DMS153 treated with DMSO at 0.1 percent for 48 hours (cell line): ENCODE results near the gene RXRG.
"Not testable (repeated sequence)": the region's sequence is repeated elsewhere in the genome, so short reads cannot be mapped to it uniquely, and the experiment has no call there.

Experiments used
- DNase-seq: peaks from one replicate; lab custom pipeline; 2025; ENCODE audit not compliant: unreplicated experiment; lab: John Stamatoyannopoulos, UW

RXRG gene

DNA sequence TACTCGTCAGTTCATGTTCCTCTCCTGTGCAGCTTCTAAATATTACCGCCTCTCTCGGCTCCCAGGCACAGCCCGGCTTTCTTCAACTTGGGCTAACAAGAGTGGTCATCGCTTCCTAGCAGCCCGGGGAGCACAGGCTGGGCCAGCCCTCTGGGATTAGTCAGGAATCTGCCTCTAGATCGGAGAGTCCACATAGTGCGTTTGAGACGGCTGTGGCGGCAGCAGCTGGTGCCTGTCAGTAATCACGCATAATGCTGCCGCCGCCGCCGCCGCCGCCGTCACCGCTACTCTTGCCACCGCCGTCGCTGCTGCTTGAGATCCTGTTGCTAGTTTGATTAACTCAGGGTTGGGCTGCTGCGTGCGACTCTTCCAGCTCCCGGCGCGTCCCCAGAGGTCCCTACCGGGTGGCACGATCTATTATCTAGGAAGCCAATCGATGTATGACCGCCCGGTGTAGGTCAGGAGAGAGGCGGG is at the start of gene RXRG:
TSS of gene RXRG (minus strand) at position 230 of the 474 bp plus-strand sequence. CDS start 233 bp downstream, outside the sequence.
- DNase-seq, result peak; percentile 47

DNA sequence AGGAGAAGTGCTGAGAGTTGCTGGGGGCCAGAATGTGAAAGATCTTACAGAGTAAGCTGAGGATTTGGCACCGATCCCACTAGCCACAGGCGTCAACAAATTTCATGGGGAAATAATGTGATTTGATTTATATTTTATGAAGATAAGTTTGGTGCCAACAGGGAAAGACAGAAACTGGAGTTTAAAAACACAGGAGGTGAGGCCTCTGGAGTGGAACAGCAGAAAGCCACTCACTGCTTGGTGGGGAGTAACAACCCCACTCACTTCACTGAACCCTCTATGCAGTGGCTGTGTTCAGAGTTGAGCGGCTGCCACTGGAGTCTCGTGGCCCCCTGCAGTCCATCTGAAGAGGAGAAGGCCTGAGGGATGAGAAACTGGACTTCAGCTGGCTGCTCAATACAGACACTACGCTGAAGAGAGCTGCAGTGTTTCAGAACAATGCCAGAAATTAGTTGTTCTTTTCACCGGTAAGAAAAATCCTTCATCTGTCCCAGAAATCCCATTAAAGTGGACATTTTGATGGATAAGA is 48.0 kb upstream of the RXRG start:
- no peak for DNase-seq

DNA sequence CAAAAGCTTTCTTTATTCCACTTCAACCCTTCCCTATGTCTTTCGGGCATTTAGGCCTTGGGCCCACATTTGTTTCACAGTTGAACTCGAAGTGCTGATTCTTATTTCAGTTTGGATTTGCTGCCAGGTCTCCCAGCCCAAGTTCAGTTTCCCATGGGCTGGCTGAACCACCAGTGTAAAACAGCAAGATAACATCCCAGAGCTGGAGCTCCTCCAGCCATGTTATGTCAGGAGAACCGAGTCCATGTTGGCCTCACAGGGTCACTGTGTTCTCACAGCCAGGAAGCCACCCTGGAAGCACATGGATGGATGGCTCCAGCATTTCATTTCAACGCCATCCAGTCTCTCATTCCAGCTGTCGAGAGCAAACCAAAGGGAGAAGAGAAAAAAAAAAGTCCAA is 45.2 kb upstream of the RXRG start:
- no peak for DNase-seq

DNA sequence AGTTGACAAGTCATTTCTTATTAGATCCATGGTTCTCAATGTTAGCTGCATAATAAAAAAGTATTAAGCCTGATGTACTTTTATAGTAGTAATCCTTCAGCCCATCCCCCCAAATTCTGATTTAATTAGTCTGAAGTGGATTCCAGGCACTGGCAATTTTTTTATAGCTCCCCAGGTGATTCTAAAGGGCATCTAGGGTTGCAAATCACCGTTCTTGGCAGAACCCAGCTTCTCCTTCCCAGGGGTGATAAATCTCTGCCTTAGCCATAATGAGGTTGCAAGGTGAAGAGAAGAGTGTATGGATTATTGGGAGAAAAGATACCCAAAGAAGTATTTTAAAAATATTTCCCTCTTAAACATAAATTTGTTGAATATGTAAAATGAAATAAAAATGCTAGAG is 43.0 kb upstream of the RXRG start:
- no peak for DNase-seq

DNA sequence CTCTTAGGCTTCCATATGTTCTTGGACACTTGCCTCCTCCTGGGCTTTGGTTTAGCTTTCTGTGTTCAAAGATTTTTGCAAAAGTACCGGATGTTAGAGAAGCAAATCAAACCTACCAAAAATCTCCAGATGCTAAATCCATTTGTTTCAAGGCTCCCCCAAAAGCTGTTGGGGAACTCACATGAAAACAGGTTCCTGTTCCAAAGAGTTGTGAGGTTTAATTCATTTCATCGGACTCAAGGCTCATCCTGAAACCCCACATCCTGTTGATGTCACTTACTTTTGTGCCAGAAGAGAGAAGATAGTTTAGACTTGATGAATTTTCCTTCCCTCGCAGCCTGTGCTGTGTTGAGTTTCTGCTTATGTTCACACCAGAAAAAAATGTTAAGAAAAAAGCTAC is 41.7 kb upstream of the RXRG start:
- no peak for DNase-seq

DNA sequence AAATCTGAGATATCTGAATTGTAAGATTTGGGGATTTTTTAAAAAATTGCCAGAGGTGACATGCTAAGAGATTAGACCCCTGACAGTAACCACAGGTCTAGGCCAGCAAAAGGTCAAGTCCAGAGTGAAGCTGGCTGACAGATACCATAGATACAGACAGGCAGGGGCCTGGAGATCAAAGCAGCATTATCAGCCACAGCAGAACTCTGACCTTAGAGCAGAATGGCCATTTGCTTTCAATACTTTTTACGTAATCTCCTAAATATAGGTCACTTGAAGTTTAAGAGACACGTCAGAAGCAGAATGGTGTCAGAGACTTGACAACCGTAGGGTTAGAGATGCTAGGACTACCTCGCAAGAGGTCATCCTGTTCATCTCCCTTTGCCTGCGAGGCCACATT is 40.8 kb upstream of the RXRG start:
- no peak for DNase-seq

DNA sequence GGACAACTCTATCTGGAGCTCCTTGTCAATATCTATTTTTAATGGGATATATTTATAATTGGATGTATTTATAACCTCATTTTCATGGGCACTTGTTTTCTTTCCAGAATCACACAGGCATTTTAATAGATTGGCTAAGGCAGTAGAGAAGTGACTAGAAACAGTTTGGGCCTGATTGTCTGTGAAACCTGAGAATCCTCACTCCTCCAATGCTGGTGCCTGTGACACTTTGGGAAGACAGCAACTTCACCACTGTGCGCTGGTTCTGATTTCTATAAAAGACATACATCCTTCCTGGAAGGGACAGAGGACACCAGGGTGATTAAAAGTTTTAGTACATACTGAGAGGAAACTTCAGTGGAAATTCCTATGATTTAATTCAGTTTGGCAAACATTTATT is 39.6 kb upstream of the RXRG start:
- DNase-seq, result no peak

DNA sequence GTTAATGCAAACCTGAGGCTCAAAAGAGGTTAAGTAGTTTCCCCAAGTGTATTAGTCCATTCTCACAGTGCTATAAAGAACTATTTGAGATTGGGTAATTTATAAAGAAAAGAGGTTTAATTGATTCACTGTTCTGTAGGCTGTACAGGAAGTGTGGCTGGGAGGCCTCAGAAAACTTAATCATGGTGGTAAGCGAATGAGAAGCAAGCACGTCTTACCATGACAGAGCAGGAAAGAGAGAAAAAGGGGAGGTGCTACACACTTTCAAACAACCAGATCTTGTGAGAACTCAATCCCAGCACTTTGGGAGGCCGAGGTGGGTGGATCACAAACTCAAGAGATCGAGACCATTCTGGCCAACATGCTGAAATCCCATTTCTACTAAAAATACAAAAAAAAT is 38.5 kb upstream of the RXRG start:
- DNase-seq, result no peak

DNA sequence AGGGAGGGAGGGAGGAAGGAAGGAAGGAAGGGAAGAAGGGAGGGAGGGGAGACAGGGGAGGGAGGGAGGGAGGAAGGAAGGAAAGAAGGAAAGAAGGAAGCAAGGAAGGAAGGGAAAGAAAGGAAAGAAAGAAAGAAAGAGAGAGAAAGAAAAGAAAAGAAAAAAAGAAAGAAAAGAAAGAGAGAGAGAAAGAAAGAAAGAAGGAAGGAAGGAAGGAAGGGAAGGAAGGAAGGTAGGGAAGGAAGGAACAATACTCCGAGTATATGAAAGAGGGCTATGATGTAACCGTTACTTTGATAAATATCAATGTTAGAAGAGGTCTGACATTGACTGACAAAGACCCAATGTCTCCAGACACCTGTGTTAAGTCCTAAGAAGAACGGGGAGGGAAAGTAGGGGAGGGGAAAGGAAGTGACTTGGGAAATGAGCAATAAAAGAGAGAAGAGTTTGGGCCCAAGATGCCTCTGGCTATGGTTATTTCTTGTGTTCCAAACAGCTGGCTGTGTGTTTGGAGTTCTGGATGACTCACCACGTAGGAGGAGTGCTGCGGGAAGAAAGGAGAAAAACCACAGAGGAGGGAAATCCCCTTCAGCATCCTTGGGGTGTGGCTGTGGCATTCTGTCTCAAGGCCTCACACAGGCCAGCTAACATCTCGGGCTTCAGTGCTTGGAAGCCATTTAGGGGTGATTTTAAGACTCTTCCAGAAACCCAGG is 37.0 kb upstream of the RXRG start:
- no peak for DNase-seq

DNA sequence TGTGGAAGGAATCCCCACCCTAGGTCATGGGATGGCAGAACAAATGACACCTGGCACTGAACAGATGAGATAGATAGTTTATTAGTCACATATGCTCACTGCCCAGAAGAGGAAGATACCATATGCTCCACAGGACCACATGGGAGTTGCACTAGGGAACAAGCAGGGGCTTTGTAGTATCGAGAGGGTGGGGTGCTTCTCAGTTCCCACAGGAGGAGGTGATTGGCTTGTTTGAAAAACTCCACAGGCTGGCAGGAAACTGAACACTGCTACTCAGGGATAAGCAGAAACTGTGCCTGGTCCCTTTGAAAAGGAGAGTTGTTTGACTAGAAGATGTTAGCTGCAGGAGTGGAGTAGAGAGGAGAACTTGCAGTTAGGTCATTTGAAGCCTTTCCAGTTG is 31.9 kb upstream of the RXRG start:
- DNase-seq, result no peak

DNA sequence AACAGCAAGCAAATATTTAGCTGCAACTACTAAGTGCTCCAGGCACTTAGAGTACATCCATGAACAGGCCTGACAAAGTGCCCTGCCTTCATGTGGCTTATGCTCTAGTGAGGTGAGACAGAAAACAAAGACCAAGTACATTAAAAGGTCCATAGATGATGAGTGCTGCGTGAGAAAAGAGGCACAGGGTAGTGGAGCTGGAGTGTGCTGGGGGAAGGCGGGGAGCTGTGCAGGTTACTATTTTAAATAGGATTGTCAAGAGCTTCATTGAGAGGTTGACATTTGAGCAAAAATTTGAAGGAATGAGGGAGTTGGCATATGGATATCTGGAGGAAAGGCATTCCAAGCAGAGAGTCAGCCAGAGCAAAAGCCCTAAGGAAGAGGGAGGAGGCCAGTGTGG is 29.3 kb upstream of the RXRG start:
- DNase-seq, result no peak

DNA sequence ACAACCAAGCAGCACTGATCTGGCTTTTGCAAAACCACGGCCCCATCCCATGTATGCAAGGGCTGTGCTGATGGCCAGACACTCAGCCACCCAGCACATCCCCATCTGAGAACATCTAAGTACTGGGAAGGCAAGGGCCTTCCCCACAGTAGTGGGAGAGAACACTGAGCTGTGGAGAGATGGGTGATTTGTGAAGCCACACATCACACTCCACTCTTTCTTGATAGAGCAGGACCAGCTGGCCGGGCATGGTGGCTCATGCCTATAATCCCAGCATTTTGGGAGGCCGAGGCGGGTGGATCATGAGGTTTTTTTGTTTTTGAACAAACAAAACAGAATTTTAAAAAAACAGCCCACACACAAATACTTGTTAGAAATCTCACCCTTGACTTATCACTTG is 28.2 kb upstream of the RXRG start:
- no peak for DNase-seq

DNA sequence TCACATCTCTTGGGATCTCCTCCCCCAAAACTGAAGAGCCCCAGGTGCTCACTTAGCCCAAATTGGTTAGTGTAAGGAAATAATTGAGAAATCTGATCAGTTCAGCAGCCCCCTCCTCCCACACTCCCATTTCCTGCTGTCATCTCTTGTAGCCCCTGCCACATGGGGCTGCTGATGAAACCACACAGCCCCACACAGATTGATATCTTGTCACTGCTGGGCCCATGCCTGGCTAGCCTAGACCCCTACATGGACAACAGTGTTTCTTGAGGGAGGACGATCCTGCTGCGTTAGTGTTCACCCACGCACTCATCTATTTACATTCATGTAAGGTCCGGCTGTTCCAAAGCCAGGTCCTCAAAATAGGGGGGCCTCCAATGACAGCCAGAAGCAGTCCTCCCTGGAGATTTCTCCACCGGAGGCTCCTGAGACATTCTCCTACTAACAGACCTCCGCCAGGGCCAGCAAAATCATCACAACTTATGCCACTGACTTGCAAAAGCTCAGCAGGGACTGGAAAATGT is 23.9 kb upstream of the RXRG start:
- no peak for DNase-seq

DNA sequence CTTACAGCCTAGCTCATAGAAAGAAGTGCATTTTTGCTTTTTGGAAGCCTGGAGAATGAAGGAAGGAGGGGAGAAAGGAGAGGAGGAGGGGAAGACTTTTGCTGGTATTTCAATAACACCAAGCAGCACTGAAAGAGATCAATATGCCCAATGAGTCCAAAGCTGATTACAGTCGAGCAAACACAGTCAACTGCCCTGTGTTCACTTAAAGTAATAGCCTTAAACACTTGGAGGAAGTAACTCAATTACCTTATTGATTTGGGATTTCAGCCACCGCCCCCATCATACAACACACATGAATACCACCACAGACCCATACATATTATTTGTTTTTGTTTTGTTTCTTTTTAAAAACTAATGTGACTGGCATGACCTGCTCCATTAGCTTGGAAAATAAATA is 23.3 kb upstream of the RXRG start:
- no peak for DNase-seq

DNA sequence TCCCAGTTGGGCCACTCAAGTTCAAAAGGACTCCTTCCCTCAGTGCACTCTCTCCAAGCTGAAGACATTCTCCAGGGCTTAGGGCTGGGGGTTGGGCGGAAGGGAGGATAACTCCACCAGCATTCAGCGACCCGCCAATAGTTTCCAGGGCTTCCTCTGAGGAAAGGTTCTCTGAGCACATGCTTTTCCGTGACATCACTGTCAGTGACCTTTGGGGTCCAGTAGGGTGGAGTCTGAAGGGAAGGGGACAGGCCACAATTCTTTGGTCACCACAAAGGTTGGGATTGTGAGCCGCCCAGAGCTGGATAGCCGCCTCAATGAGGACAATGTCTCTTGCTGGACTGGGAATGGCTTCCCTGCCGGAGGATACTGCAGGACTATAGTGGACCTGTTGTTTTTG is 22.8 kb upstream of the RXRG start:
- no peak for DNase-seq

DNA sequence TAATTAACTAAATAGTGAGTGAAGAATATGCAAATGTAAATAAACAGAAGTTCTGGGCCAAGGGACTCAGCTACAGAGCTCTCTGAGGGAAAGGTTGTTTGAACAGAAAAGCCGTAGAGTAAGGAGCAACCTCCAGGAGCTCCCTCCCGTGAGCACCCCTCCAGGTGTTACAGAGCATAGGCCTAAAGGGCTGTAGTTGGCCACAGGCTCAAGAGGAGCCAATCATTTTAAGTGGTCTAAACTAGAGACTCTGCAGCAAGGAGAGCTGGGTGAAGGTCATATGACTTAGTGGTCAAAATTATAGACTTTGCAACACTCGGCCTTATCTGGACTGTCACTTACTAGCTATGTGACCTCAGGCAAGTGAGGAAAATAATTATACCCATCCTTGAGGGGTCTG is 19.1 kb upstream of the RXRG start:
- no peak for DNase-seq

DNA sequence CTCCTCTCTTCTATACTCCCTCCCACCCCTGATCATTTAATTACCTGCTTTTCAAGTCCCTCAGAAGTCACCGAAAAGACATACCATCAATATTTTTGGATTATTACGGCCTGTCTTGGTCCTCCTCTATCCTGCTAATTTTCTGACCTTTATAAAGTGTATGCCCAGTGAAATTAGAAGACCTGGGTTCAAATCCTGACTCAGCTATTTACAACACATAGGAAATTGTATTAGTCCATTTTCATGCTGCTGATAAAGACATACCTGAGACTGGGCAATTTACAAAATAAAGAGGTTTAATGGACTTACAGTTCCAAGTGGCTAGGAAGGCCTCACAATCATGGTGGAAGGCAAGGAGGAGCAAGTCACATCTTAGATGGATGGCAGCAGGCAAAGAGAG is 14.8 kb upstream of the RXRG start:
- not testable (repeated sequence) for DNase-seq

DNA sequence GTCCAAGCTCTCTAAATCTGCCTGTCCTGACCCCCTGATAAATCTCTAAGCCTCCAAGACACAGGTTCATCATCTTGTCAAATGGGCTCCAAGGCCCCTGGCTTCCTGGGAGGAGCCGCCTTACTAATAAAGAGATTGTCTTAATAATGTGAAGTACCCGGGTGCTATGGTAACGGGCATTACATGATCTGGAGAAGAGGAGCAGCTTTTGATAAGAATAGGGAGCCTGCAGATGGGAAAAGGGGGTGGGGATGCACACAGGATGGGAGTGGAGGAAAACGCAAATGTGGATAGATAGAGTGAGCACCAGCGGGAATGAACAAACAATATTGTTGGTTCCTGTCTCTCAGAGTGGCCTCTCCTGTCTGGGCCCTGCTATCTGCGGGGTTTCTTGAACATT is 11.9 kb upstream of the RXRG start:
- DNase-seq, result peak; percentile 50

DNA sequence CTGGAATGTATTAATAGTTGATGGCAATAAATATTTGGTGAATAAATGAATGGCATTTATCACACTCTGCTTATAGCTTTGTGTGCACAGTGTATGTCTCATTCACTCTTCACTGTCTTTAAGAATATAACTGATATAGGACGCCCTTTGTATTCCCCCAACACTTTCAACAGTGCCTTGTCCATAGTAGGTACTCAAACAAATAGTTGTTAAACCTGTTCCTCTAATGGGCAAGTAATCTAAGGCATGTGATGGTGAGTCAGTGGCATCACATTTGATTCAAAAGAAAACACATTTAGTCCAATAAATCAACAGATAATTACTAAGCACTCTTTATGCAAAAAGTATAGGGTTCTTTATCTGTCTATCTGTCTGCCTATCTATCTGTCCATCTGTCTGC is 11.2 kb upstream of the RXRG start:
- DNase-seq, result peak; percentile 59

DNA sequence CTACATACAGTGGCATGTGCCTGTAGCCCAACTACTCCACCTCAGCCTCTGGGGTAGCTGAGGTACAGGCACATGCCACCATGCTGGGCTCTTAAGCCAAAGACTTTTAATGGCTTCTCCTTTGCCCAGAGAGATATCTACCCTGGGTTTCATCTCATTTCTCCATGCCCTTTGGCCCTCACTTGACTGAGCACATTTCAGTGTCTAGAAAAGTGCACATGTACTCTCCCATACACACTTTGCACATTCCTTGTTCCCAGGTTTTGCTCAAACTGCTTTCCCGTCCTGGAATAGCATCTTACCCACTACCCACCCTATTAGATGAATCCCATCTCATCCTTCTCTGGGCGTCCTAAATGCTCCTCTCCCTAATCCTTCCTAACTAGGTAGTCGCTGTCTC is 10.2 kb upstream of the RXRG start:
- DNase-seq, result no peak

DNA sequence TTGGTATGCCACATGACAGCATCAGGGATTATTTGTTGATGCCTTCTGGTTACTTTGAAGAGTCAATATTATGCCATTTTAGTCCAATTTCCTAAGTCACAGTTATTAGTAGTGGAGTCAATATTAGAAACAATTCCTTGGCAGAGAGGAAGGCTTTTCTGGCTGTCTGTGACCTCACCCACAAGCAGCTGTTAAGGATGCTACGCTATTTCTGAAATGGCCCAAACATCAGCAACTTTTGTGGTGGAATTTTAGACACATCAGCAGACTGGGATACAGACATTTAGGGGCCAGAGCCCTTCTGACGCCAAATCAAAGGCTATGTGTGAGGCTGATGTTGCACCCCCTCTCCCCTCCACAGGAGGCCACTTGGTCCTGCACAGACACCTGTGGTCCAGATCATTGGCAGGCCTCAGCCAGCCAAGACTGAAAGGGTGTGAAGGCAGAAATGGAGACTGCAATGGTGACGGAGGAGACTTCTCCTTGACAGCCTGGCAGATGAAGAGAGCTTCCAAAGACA is 9.2 kb upstream of the RXRG start:
- DNase-seq, result no peak

DNA sequence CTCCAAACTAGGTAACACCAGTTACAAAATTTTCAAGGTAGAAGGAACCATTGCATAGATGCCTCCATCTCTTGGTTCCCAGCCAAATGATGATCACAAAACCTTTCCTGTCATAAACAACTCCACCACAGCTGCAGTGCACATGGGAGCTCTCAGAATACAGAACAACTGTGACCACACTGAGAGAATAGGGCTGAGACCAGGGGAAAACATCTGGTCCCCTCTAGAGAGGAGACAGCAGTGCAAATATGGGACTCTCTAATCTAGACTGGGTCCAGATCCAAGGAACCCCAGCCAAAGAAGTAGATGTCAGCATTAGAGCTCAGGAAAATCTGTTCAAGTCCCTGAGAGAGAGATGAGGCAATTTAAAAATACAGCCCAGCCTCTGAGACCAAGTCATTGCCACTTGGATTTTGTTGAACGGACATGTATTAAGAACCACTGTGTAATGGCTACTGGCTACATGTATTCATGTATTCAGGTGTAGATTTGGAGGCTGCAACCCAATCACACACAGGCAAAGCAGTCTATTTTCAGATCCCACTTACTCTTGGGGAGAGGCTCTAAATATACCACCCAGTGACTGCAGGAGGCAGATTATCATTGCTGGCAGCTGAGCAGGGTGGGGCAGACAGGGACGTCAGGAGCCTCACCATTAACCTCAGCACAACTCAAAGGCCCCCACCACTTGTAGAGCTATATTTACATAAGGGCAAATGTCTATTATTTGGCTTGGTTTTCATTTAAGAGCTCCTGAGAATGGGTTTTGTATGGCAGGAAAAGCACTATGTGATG is 7.6 kb upstream of the RXRG start:
- DNase-seq, result no peak
